Keratinocyte (primary cell): ENCODE data around the gene THBS4.

Experiments used
- EZH2 ChIP-seq: IDR thresholded peaks from one replicate; pipeline ENCODE4 v1.6.1; 2012; ENCODE audit warnings: inconsistent platforms, mild to moderate bottlenecking, low read length, moderate library complexity
- TF ChIP-seq, protein P1 (sequence below), 3 experiments: IDR thresholded peaks in 1 of 3; conservative IDR thresholded peaks in 1 of 3; optimal IDR thresholded peaks in 1 of 3; 2 replicates in 2 of 3; 3 replicates in 1 of 3; pipeline versions ENCODE3 to v1.5.1; 2011; ENCODE audit warnings: low read length in 3 of 3, mild to moderate bottlenecking in 3 of 3, moderate library complexity in 2 of 3, control low read depth in 1 of 3, inconsistent platforms in 1 of 3; ENCODE audit not compliant: insufficient read depth in 2 of 3; ENCODE audit errors: extremely low read depth in 1 of 3

DNA sequence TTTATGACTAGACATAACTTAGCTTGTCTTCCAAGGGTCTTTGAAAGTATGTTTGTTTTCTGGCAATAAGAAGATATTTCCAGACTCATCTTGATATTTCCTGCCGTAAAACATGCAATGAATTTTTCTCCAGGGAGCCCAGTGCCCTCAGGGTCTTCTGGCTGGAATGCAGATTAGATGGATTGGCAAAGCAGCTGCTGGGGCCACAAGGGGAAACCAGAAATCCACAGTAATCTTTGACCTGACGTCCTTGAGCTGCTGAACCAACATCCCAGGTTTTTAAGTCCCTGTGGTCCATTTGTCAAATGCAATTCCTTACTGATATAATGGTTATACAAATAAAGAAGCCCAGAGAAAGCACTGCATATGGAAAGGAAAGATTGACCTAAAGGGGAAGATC is 93.0 kb downstream of the THBS4 start:
- TF ChIP-seq, protein P1, sequence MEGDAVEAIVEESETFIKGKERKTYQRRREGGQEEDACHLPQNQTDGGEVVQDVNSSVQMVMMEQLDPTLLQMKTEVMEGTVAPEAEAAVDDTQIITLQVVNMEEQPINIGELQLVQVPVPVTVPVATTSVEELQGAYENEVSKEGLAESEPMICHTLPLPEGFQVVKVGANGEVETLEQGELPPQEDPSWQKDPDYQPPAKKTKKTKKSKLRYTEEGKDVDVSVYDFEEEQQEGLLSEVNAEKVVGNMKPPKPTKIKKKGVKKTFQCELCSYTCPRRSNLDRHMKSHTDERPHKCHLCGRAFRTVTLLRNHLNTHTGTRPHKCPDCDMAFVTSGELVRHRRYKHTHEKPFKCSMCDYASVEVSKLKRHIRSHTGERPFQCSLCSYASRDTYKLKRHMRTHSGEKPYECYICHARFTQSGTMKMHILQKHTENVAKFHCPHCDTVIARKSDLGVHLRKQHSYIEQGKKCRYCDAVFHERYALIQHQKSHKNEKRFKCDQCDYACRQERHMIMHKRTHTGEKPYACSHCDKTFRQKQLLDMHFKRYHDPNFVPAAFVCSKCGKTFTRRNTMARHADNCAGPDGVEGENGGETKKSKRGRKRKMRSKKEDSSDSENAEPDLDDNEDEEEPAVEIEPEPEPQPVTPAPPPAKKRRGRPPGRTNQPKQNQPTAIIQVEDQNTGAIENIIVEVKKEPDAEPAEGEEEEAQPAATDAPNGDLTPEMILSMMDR (optimal IDR thresholded peaks at IDR 0.05 in 1 of 3, IDR thresholded peaks at IDR 0.05 in 1 of 3, conservative IDR thresholded peaks at IDR 0.05 in 1 of 3; ENCODE audit: extremely low read depth in 1 of 3, insufficient read depth in 2 of 3, low read length in 3 of 3) = no peak
- TF ChIP-seq EZH2 = no peak
